ENCODE results near the gene PDLIM5. TPM values are rescaled to one million over a fixed set of nuclear protein-coding genes. Genes with fewer than 3 reads are reported as not detected.

PDLIM5 gene
- total RNA-seq, 1 experiment from 2014 or later = 44.7 TPM

- H3K4me3 ChIP-seq (ENCODE audit: low read depth in 2 of 2, low read length in 2 of 2) = no peak overlapping the region
- no peak overlapping the region for H3K27ac ChIP-seq (ENCODE audit: low read length)
- intact Hi-C loops (cut with micrococcal nuclease; ENCODE audit: unreplicated experiment) = no loop called here
- H3K36me3 ChIP-seq (ENCODE audit: control insufficient read depth, insufficient read depth, low read length) = no peaks in the 10 kb centered on the region
- in situ Hi-C loops (cut with HindIII; ENCODE audit: low pct_unique_long_range_greater_than_20kb, low sequenced_read_pairs) = no loop called here
- H3K4me1 ChIP-seq (ENCODE audit: control insufficient read depth, insufficient read depth, low read length) = no peaks in the 10 kb centered on the region
- ATAC-seq = no peak
- POLR2A ChIA-PET = interaction anchor here (0.6 kb wide), 2 partner anchors 14 to 233 kb away, joined by 3 to 4 read pairs; no protein-coding TSS in a partner anchor
- no peak for DNase-seq (ENCODE audit: low read depth, low spot score)
- CTCF ChIA-PET = no interaction called here
- BruUV-seq (replicated peaks) = no TSS peak
- no peaks in the 10 kb centered on the region for H3K9me3 ChIP-seq (ENCODE audit: control insufficient read depth, insufficient read depth, low read depth, low read length)
- TF ChIP-seq POLR2AphosphoS5 (IDR thresholded peaks at IDR 0.05; ENCODE audit: low read depth, low read length) (no peak), TCF7L2 (IDR thresholded peaks at IDR 0.05; ENCODE audit: low read depth, low read length) (no peak), CTCF (IDR thresholded peaks at IDR 0.05) (no peak), REST (IDR thresholded peaks at IDR 0.05; ENCODE audit: insufficient read depth in 1 of 2, low read depth in 2 of 2, low read length in 1 of 2) (no peak), SIN3A (IDR thresholded peaks at IDR 0.05; ENCODE audit: borderline replicate concordance, insufficient read depth, low read depth, low read length) (no peak)
- no peaks in the 10 kb centered on the region for H3K27me3 ChIP-seq (ENCODE audit: control insufficient read depth, insufficient read depth, low read length)
These were observed 198.9 kb downstream of the PDLIM5 start for GRCh38 chr4:94650690-94651089.

- CTCF ChIA-PET = no interaction called here
- H3K27ac ChIP-seq (ENCODE audit: low read length) = no peak overlapping the region
- no peak for TF ChIP-seq POLR2AphosphoS5 (IDR thresholded peaks at IDR 0.05; ENCODE audit: low read depth, low read length)
- TF ChIP-seq SIN3A (IDR thresholded peaks at IDR 0.05; ENCODE audit: borderline replicate concordance, insufficient read depth, low read depth, low read length) = no peak
- TF ChIP-seq REST (IDR thresholded peaks at IDR 0.05; ENCODE audit: insufficient read depth in 1 of 2, low read depth in 2 of 2, low read length in 1 of 2) = no peak
- no peak for TF ChIP-seq CTCF (IDR thresholded peaks at IDR 0.05)
- no peak for TF ChIP-seq TCF7L2 (IDR thresholded peaks at IDR 0.05; ENCODE audit: low read depth, low read length)
- H3K4me1 ChIP-seq (ENCODE audit: control insufficient read depth, insufficient read depth, low read length) = no peaks in the 10 kb centered on the region
- no peaks in the 10 kb centered on the region for H3K36me3 ChIP-seq (ENCODE audit: control insufficient read depth, insufficient read depth, low read length)
- no peak overlapping the region for H3K4me3 ChIP-seq (ENCODE audit: low read depth in 2 of 2, low read length in 2 of 2)
- in situ Hi-C loops (cut with HindIII; ENCODE audit: low pct_unique_long_range_greater_than_20kb, low sequenced_read_pairs) (no loop called here), intact Hi-C loops (cut with micrococcal nuclease; ENCODE audit: unreplicated experiment) (no loop called here)
- no peak for ATAC-seq
- H3K27me3 ChIP-seq (ENCODE audit: control insufficient read depth, insufficient read depth, low read length) = no peaks in the 10 kb centered on the region
- BruUV-seq (replicated peaks) = no TSS peak
- POLR2A ChIA-PET = no interaction called here
- DNase-seq (ENCODE audit: low read depth, low spot score) = no peak
- no peaks in the 10 kb centered on the region for H3K9me3 ChIP-seq (ENCODE audit: control insufficient read depth, insufficient read depth, low read depth, low read length)
These were observed 201.4 kb downstream of the PDLIM5 start for GRCh38 chr4:94653095-94653649.
